Neutrophil (primary cell): Measurements from ENCODE around the gene DUSP7.

Experiments
- H3K27ac ChIP-seq: fragments of 200-600 bp; sonication (generic); 2 replicates; pipeline ENCODE4 v1.5.1; 2016; ENCODE audit warnings: mild to moderate bottlenecking, moderate library complexity
- H3K27me3 ChIP-seq: fragments of 200-600 bp; sonication (generic); 2 replicates; pipeline ENCODE4 v1.6.0; 2016; ENCODE audit warnings: mild to moderate bottlenecking
- H3K36me3 ChIP-seq: fragments of 200-600 bp; sonication (generic); 2 replicates; pipeline ENCODE4 v1.5.1; 2017
- H3K4me1 ChIP-seq, 2 experiments: fragments of 200-600 bp in 1 of 2; sonication (generic) in 1 of 2; 1 replicate in 1 of 2; 2 replicates in 1 of 2; pipeline versions ENCODE4 v1.5.1 to v1.6.1; 2013 to 2016; ENCODE audit warnings: low read depth in 1 of 2, low read length in 1 of 2, mild to moderate bottlenecking in 1 of 2, moderate library complexity in 1 of 2; ENCODE audit not compliant: control insufficient read depth in 1 of 2, insufficient read depth in 1 of 2
- H3K4me3 ChIP-seq, 2 experiments: fragments of 200-600 bp in 1 of 2; sonication (generic) in 1 of 2; 1 replicate in 1 of 2; 2 replicates in 1 of 2; pipeline ENCODE4 v1.5.1; 2013 to 2016; ENCODE audit warnings: low read depth in 1 of 2, low read length in 1 of 2, mild to moderate bottlenecking in 1 of 2, moderate library complexity in 1 of 2
- H3K9me3 ChIP-seq: fragments of 200-600 bp; sonication (generic); 2 replicates; pipeline ENCODE4 v1.5.1; 2016
- TF ChIP-seq, protein P1 (sequence below): fragments of 200-600 bp; sonication (generic); IDR thresholded peaks from 2 replicates; pipeline ENCODE4 v1.5.1; 2016; ENCODE audit warnings: antibody characterized with exemption

The DUSP7 gene

GRCh38 chr3:52056521-52056967, at the start of gene DUSP7:
DUSP7 (minus strand) TSS chr3:52056571; CDS start chr3:52056366, 205 bp downstream.
- Histone ChIP-seq H3K27me3 (no peaks in the 10 kb centered on the region), H3K27ac (peak within 1 kb of the TSS; percentile 91), H3K9me3 (no peaks in the 10 kb centered on the region), H3K36me3 (no peaks in the 10 kb centered on the region), H3K4me3 (peak within 1 kb of the TSS; percentile 88 to 91), H3K4me1 (peaks cover 53 to 55% of the 10 kb centered on the region in 2 experiments)
- TF ChIP-seq, protein P1, sequence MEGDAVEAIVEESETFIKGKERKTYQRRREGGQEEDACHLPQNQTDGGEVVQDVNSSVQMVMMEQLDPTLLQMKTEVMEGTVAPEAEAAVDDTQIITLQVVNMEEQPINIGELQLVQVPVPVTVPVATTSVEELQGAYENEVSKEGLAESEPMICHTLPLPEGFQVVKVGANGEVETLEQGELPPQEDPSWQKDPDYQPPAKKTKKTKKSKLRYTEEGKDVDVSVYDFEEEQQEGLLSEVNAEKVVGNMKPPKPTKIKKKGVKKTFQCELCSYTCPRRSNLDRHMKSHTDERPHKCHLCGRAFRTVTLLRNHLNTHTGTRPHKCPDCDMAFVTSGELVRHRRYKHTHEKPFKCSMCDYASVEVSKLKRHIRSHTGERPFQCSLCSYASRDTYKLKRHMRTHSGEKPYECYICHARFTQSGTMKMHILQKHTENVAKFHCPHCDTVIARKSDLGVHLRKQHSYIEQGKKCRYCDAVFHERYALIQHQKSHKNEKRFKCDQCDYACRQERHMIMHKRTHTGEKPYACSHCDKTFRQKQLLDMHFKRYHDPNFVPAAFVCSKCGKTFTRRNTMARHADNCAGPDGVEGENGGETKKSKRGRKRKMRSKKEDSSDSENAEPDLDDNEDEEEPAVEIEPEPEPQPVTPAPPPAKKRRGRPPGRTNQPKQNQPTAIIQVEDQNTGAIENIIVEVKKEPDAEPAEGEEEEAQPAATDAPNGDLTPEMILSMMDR, result no peak

GRCh38 chr3:52104684-52105640, 48.6 kb upstream of the DUSP7 start:
- no peaks in the 10 kb centered on the region for H3K4me1 ChIP-seq
- H3K27me3 ChIP-seq, result no peaks in the 10 kb centered on the region
- no peak overlapping the region for H3K4me3 ChIP-seq
- no peaks in the 10 kb centered on the region for H3K9me3 ChIP-seq
- no peak overlapping the region for H3K27ac ChIP-seq
- TF ChIP-seq, protein P1, result no peak
- peaks cover 18% of the 10 kb centered on the region for H3K36me3 ChIP-seq

DNA sequence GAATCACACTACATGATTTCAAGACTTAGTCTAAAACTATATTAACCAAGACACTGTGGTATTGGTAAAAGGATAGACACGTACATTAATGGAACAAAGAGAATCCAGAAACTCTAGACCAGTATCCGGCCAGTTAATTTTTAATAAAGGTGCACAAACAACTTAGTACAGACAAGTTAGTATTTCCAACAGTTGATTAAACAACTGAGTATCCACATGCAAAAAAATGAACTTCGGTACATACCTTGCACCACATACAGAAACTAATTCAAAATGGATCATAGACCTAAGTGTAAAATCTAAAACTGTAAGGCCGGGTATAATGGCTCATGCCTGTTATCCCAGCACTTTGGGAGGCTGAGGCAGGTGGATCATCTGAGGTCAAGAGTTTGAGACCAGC, 46.6 kb upstream of the DUSP7 start:
- Histone ChIP-seq H3K4me3 (no peak overlapping the region), H3K36me3 (peaks cover 18% of the 10 kb centered on the region), H3K27me3 (no peaks in the 10 kb centered on the region), H3K9me3 (no peaks in the 10 kb centered on the region), H3K4me1 (no peaks in the 10 kb centered on the region), H3K27ac (no peak overlapping the region)
- TF ChIP-seq, protein P1, result no peak

DNA sequence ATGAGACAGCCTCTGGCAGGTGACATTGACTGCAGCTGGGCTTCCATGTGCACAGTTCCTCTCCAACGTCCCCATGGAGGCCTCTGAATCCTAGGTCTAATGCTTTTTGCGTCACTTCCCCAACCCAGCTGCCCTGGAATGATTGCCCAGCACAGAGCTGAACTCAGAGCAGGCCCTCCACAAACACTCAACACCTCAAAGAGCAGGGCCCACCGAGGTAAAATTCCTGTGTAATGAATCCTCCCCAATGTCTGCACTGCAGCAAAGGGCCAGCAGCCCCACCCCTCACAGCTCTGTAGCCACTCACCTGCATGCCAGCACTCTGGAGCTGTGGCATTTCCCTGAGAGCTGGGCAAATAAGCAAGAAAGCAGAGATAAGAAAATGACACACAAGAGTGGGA, 42.6 kb upstream of the DUSP7 start:
- TF ChIP-seq, protein P1, result no peak
- no peaks in the 10 kb centered on the region for H3K4me1 ChIP-seq
- no peak overlapping the region for H3K4me3 ChIP-seq
- no peaks in the 10 kb centered on the region for H3K9me3 ChIP-seq
- H3K27me3 ChIP-seq, result no peaks in the 10 kb centered on the region
- H3K36me3 ChIP-seq, result peaks cover 40% of the 10 kb centered on the region
- no peak overlapping the region for H3K27ac ChIP-seq

DNA sequence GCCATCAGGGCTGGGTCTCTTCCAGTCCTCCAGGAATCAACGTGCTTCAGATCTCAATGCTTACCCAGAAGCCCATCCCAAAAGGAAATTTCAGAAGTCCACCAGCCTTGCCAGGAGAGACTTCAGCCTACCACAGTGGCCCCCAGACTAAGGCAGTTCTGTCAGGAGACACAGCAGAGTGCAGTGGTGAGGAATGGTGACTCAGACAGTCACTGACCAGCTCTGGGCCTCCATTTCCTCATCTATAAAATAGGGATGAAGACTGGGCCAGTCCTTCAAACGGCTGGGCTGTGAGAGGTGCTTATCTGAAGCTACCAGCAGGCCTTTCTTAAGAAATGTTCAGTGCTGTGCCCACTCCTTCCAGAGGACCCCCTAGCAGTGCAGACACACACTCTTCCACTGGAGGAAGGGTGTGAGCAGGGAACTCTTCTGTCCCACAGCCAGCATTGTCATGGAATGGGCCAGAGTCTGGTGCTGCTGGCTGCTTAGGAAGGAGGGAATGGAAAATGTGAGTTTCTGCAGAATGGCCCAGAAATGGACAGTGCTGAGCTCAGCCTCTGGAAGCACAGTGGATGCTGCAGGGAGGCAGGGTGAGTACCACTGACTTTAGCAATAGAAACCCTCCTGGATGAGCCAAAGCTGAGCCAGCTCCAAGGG, 41.6 kb upstream of the DUSP7 start:
- Histone ChIP-seq H3K9me3 (no peaks in the 10 kb centered on the region), H3K4me1 (no peaks in the 10 kb centered on the region), H3K27me3 (no peaks in the 10 kb centered on the region), H3K36me3 (peaks cover 51% of the 10 kb centered on the region), H3K27ac (no peak overlapping the region), H3K4me3 (no peak overlapping the region)
- TF ChIP-seq, protein P1, result no peak
